ELF-1 (cell line): ENCODE data around the gene PPARG.

Experiments used
- DNase-seq: peaks from one replicate; pipeline ENCODE4 v3.0.0-alpha.2; 2016; ENCODE audit warnings: low read depth, low spot score

PPARG gene

DNA sequence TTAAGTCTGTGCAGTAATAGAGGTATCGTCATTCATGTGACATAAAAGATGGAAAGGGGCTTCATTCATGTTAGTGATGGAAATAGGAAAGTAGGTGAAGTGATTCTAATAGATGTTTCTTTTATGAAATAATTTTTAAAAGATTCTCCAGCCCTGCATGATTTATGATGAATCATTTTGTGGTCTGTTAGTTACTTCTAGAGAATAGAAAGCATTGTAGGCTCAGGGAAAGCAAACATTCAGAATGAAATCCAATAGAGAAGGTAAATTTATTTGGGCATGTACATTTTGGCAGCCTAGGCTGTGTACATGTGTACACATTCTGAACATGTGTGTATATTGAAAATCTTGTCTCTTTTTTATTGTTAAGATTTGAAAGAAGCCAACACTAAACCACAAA is 23.1 kb downstream of the PPARG start:
- DNase-seq, result no peak

GRCh38 chr3:12313519-12313918 is 24.6 kb downstream of the PPARG start:
- no peak for DNase-seq

- DNase-seq, result no peak
Measured at GRCh38 chr3:12316253-12316652, 27.4 kb downstream of the PPARG start.

DNA sequence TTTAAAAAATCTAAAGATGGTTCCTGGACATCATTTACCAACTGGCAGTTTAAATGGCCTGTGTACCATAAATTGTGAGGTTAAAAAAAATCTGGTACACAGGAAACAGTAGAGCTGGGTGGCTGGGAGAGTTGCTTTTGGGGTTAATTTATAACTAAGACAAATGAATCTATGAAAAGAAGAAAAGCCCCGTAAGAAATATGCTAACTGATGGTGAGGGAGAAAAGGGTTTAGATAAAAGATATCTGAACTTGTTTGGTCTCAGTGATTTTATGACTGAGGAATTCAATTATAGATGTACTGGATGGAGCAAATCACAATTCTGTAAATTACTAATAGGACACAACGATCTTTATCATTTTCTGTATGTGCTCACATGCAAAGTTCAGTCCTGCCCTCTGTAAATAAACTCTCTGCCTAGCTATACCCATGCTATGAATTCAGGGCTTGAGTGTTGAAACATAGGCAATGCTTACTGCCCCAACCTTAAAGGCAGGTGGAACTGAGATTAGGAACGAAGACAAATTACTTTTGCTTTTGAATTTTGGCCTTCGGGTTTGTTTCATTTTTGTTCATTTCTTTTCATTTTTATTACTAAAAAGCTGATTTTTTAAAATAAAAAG is 28.0 kb downstream of the PPARG start:
- no peak for DNase-seq

- no peak for DNase-seq
Measured at GRCh38 chr3:12317914-12318313, 29.0 kb downstream of the PPARG start.

GRCh38 chr3:12318758-12319621 is 30.1 kb downstream of the PPARG start:
- DNase-seq, result no peak

DNA sequence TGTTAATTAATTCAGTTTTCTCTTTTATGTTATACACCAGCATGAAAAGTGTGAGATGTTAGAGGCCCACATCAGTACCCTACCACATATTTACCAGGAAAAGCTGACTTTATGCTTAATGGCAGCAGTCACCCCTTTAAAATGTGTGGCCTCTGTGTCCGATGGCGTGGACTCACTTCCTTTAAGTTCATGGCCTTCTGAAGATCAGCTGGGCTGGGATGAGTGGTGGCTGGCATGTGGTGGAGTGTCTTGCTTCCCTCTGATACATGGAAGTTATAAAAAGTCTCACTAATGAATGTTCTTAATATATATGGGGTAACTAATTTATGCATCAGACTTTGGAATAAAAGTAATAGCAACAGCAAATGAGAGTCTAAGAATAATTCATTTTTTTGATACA is 32.1 kb downstream of the PPARG start:
- DNase-seq, result no peak

GRCh38 chr3:12323237-12323636 is 34.4 kb downstream of the PPARG start:
- DNase-seq, result no peak

- no peak for DNase-seq
Measured at GRCh38 chr3:12325586-12326515, 37.0 kb downstream of the PPARG start.

DNA sequence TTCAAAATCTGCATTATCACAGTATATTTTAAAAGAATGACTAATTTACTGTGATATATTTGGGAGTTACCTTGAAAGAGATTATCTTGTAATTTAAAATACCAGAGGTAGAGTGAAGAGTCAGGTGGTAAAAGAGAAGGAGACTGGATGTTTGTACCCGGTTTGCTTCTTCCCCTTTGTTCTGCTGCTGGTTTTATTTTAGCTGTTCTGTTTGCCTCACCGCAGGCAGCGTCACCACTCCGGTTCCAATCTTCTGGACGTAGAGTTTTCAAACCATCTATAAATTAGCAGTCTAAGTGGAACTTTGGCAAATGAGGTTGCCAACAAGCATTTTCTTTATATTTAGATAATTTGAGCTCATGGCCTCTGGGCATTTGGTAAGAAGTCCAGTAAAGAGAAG is 38.2 kb downstream of the PPARG start:
- no peak for DNase-seq

GRCh38 chr3:12328132-12328836 is 39.4 kb downstream of the PPARG start:
- no peak for DNase-seq

DNA sequence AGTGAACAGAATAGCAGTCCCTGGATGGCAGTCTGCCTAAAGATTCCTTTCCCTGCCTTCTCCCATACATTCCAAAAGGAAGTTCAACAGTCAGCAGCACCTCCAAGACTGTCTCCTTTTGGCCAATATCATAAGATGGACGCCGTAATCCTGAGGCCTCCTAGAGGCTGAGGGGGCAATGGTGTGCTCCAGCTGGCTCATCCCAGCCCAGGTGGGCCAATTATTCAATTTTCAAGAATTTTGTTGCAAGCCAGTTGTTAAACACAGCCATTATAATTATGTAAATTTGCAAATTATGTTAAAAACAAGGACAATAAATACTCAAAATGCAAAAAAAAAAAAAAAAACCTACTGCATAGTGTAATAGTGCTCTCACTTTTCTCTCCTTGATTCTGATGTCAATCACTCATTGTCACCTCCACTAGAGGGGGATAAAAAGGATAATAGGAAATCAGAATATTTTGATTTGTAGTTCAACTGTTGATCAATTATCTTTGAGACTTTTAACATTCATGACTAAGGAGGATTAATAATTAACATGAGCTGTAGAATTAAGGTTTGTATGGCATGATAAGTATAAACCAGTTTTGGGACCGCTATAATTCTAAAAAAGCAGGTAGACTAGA is 40.1 kb downstream of the PPARG start:
- DNase-seq, result no peak

DNA sequence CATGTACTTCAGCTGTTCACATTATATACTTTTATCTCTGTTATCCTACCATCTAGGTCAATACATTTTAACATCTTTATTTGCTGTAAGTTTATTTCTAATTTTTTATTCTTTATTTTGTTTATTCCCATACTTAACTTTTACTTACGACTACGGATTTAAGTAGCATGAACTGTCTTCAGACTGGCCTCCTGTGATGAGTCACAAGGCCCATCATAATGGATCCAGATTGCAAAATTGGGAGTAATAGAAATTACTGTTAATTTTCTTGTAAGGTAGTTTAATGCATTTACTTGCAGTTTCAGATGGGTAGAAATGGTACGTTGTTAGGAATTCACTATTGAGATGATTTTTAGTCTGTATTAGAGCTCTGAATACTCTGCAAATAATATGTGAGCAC is 45.9 kb downstream of the PPARG start:
- DNase-seq, result no peak

DNA sequence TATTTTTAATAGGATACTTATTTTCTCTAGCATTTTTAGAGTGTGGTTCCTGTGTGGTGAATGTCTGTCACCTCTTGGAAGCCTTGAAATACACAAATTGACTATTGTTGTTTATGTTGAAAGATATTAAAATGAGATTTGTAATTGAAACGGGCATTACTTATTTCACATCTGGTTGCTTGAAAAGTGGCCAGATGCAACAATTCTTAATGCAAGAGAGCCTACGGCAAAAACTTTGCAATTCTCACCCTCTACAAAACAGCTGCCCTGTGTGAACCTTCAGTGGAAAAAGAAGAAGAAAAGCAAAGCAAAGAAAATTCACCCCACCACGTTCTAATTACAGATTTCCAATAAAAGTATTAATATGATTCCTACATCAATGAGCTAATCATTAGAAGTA is 46.6 kb downstream of the PPARG start:
- DNase-seq, result no peak

GRCh38 chr3:12336099-12336498 is 47.2 kb downstream of the PPARG start:
- no peak for DNase-seq

GRCh38 chr3:12338595-12339546 is 50.0 kb downstream of the PPARG start:
- DNase-seq, result no peak

DNA sequence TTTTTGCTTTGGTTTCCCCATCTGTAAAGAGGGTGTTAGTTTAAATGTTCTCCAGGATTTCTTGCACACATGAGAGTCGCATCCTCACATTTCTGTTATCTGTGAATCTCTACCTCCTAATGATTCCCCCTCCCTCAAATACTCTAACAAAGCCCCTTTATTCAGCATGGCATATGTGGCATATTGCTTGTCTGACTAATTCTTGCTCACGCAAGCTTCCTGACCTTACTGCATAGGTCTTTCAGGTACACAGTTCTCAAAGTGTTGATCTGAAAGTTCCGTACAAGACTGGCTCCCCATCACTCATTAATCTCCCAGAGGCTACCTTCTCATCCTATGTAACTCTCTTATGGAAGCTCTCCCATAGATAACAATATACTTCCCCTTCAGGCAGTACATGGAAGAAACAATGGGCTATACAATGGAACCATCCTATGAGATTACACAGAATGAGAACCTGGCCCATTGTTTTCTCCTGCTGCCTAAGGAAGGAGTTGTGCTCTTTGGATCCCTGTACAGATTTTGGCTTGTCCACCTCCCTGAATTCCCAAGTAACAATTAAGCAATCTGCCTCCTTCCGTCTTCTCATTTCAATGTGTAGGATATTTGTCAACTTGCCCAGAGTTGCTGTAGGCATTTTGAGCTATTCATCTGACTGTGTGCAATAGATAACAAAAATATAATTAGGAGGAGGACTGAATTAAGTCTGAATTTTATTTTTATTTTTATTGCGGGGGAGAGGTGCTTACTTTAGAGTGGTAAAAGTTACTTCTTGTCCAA is 51.0 kb downstream of the PPARG start:
- no peak for DNase-seq

DNA sequence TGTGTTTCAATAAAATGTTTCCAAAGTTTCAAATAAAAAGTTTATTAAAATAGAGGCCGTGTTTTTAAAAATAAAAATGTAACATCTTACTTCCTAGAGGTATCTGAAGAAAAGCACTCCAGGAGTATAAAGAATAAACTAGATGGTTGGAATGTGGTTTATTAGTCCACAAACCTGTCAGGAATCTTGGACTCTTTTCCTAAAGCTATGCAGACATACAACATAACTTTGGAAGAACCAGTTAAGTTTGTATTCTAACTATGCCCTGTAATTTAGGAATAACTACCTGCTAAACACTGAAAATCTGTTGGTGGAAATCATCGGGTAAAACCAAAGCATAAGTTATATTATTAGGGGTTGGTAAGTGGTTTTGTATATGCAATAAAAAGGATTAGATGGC is 51.6 kb downstream of the PPARG start:
- no peak for DNase-seq

- no peak for DNase-seq
Measured at GRCh38 chr3:12342151-12342550, 53.3 kb downstream of the PPARG start.
